ENCODE data around the gene ARHGEF28. TPM values are rescaled to one million over a fixed set of nuclear protein-coding genes. Genes with fewer than 3 reads are reported as not detected.

ARHGEF28 gene
- total RNA-seq, 4 donors from 2014 or later: 16.9 to 29.7 (median 25.7) TPM

DNA sequence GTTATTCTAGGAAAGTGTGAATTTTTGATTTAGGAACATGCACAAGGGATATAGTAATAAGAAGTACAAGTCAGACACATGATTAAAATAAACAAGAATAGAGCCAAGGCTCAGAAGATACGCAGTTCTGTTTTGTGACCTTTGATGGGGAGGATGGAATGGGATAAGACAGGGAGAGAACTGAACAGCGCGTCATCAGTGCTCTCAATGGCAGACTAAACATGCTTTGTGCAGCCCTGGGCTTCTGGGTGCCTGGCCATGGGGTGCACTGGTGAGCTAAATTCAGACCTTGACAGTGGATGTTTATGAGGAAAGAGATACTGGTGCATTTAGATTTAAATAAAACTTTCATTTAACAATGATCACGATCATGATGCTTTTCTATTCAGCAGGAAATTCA is 309.7 kb downstream of the ARHGEF28 start:
- TF ChIP-seq POLR2AphosphoS5 (IDR thresholded peaks at IDR 0.05) (no peak), EP300 (IDR thresholded peaks at IDR 0.05) (no peak), POLR2A (IDR thresholded peaks at IDR 0.05) (no peak)
- TF ChIP-seq, protein P1, sequence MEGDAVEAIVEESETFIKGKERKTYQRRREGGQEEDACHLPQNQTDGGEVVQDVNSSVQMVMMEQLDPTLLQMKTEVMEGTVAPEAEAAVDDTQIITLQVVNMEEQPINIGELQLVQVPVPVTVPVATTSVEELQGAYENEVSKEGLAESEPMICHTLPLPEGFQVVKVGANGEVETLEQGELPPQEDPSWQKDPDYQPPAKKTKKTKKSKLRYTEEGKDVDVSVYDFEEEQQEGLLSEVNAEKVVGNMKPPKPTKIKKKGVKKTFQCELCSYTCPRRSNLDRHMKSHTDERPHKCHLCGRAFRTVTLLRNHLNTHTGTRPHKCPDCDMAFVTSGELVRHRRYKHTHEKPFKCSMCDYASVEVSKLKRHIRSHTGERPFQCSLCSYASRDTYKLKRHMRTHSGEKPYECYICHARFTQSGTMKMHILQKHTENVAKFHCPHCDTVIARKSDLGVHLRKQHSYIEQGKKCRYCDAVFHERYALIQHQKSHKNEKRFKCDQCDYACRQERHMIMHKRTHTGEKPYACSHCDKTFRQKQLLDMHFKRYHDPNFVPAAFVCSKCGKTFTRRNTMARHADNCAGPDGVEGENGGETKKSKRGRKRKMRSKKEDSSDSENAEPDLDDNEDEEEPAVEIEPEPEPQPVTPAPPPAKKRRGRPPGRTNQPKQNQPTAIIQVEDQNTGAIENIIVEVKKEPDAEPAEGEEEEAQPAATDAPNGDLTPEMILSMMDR (IDR thresholded peaks at IDR 0.05): no peak
- no peak overlapping the region for H3K4me3 ChIP-seq
- no peaks in the 10 kb centered on the region for H3K4me1 ChIP-seq
- H3K27ac ChIP-seq: no peak overlapping the region
- WGBS, 2 donors (ENCODE audit: low coverage in 1 of 2): 78 to 79% methylated on average over 4 of the region's 4 CpGs
- no peaks in the 10 kb centered on the region for H3K27me3 ChIP-seq
- H3K36me3 ChIP-seq: no peaks in the 10 kb centered on the region
- no peaks in the 10 kb centered on the region for H3K9me3 ChIP-seq
- no peak for ATAC-seq

GRCh38 chr5:73938280-73938937 is 312.4 kb downstream of the ARHGEF28 start:
- H3K4me3 ChIP-seq: no peak overlapping the region
- peaks cover 0 to 5% of the 10 kb centered on the region in 2 donors for H3K36me3 ChIP-seq

DNA sequence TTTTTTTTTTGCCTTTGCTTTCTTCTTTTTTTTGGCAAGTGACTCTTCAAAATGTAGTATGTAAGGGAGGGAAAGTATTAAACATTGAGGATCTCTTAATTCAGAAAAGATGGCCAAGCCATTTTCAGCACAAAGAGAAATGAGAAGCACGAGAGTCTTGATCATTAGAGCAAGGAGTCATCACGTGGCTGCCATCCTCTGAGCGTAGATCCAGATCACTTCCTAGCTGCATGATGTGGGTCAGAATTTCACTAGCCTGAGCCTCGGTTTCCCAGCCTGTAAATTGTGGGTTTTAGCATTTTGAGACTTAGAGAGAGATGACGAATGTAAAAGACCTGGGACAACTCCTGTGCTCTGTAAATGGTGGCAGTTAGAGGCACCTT is 312.9 kb downstream of the ARHGEF28 start:
- ATAC-seq: no peak
- WGBS, 2 donors (ENCODE audit: low coverage in 1 of 2): 92 to 100% methylated on average over 2 to 5 of the region's 5 CpGs

More at GRCh38 chr5:73938280-73938937, 312.4 kb downstream of the ARHGEF28 start:
- Histone ChIP-seq H3K4me1 (no peaks in the 10 kb centered on the region), H3K27me3 (no peaks in the 10 kb centered on the region), H3K27ac (no peak overlapping the region), H3K9me3 (peaks cover 0 to 7% (median 0%) of the 10 kb centered on the region in 3 donors)
- TF ChIP-seq POLR2AphosphoS5 (IDR thresholded peaks at IDR 0.05): no peak
- TF ChIP-seq POLR2A (IDR thresholded peaks at IDR 0.05): no peak
- no peak for TF ChIP-seq EP300 (IDR thresholded peaks at IDR 0.05)
- TF ChIP-seq, protein P1 (IDR thresholded peaks at IDR 0.05): no peak
- no peak for ATAC-seq
- WGBS, 2 donors (ENCODE audit: low coverage in 1 of 2): 65 to 70% methylated on average over 3 to 5 of the region's 5 CpGs

DNA sequence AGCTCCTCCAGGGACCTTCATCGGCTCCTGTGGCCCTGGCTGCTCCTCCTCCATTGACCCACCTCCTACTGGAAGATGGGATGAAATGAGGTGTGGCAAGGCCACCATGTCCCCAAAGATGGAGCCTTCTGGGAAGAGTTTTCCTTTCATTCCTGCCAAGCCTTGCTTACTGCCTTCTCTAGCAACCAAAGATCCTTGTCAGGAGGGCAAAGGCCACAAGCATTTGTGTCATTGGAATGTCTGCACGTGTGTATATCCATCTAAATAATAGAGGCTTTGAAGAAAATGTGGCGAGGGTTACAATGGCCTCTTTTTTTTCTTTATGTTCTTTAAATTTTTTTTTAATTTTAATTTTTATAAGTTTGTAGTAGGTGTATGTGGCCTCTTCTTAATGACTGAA is 313.6 kb downstream of the ARHGEF28 start:
- Histone ChIP-seq H3K36me3 (peaks cover 0 to 5% of the 10 kb centered on the region in 2 donors), H3K4me3 (no peak overlapping the region), H3K4me1 (no peaks in the 10 kb centered on the region), H3K9me3 (peaks cover 0 to 11% (median 0%) of the 10 kb centered on the region in 3 donors), H3K27ac (no peak overlapping the region), H3K27me3 (no peaks in the 10 kb centered on the region)
- no peak for ATAC-seq
- 56 to 90% methylated on average over 2 of the region's 3 CpGs for WGBS, 2 donors (ENCODE audit: low coverage in 1 of 2)
- no peak for TF ChIP-seq POLR2AphosphoS5 (IDR thresholded peaks at IDR 0.05)
- TF ChIP-seq POLR2A (IDR thresholded peaks at IDR 0.05): no peak
- TF ChIP-seq, protein P1 (IDR thresholded peaks at IDR 0.05): no peak
- no peak for TF ChIP-seq EP300 (IDR thresholded peaks at IDR 0.05)

More for the DNA sequence above, 312.9 kb downstream of the ARHGEF28 start:
- no peaks in the 10 kb centered on the region for H3K27me3 ChIP-seq
- H3K27ac ChIP-seq: no peak overlapping the region
- H3K4me1 ChIP-seq: no peaks in the 10 kb centered on the region
- no peak for TF ChIP-seq EP300 (IDR thresholded peaks at IDR 0.05)
- TF ChIP-seq POLR2A (IDR thresholded peaks at IDR 0.05): no peak
- TF ChIP-seq, protein P1 (IDR thresholded peaks at IDR 0.05): no peak
- TF ChIP-seq POLR2AphosphoS5 (IDR thresholded peaks at IDR 0.05): no peak
- peaks cover 0 to 7% (median 0%) of the 10 kb centered on the region in 3 donors for H3K9me3 ChIP-seq
- H3K4me3 ChIP-seq: no peak overlapping the region
- H3K36me3 ChIP-seq: peaks cover 0 to 5% of the 10 kb centered on the region in 2 donors

DNA sequence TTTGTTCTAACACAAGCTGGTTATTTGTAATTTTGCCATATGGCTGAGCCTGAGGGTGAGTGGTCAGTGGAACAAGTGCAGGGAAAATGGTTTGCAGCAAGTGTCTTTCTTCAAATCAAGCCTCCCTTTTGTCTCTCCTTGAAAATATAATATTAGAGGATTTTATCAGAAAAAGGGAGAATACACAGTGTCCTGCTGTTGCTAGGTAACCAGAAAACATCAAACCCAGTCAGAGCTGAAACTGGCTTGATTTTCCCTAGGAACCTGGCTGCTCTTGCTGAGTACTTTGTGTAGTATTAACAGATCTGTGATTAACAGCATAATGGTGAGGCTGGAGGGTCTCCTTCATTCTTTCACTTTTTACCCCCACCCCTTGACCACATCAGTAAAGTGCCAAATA is 314.0 kb downstream of the ARHGEF28 start:
- no peak for ATAC-seq
- Histone ChIP-seq H3K4me1 (no peaks in the 10 kb centered on the region), H3K27me3 (peaks cover 2% of the 10 kb centered on the region), H3K9me3 (peaks cover 0 to 16% (median 0%) of the 10 kb centered on the region in 3 donors), H3K27ac (no peak overlapping the region), H3K36me3 (peaks cover 0 to 5% of the 10 kb centered on the region in 2 donors), H3K4me3 (no peak overlapping the region)
- TF ChIP-seq, protein P1 (IDR thresholded peaks at IDR 0.05): no peak
- TF ChIP-seq EP300 (IDR thresholded peaks at IDR 0.05) (no peak), POLR2A (IDR thresholded peaks at IDR 0.05) (no peak), POLR2AphosphoS5 (IDR thresholded peaks at IDR 0.05) (no peak)
